ENCODE measurements around the gene HCFC1R1. TPM values are rescaled to one million over a fixed set of nuclear protein-coding genes. Genes with fewer than 3 reads are reported as not detected.
A peak's percentile ranks its signal among the peaks of the same experiment; 100 is the strongest.

HCFC1R1 gene
- total and polyA plus RNA-seq, 2 of the 8 experiments (the other 6 are each of a cell fraction or from before 2014, with no cell fraction given): 72.7 to 138 TPM

GRCh38 chr16:3022684-3023414 lies 893 bp downstream of the HCFC1R1 start:
- no peaks in the 10 kb centered on the region for H3K27me3 ChIP-seq (replicated peaks in 1 of 4; ENCODE audit: control insufficient read depth in 3 of 4, extremely low read depth in 1 of 4, insufficient read depth in 3 of 4, low read length in 3 of 4)
- H3K56ac ChIP-seq (replicated peaks; ENCODE audit: insufficient read length, low read depth, low read length): no peak overlapping the region
- 0 out of 2 replicates have a peak overlapping the region, but pooled peaks have one; percentile 61 for H2BK20ac ChIP-seq (ENCODE audit: low read length)
- peak overlapping the region; percentile 93 for H3K18ac ChIP-seq (ENCODE audit: extremely low read depth, low read length)
- peak overlapping the region; percentile 94 for H3K27ac ChIP-seq (ENCODE audit: low read depth, low read length)
- FAIRE-seq (no peak), DNase-seq (ENCODE audit: low read depth in 1 of 2, low spot score in 2 of 2) (peak in 1 of 2 experiments; percentile 53)
- 28% methylated on average over 6 of the region's 8 CpGs; no CpG with 5 or more reads in 1 of the 2 experiments for WGBS, 2 experiments (ENCODE audit: extremely low coverage in 1 of 2, insufficient coverage in 1 of 2, insufficient read length in 1 of 2, insufficient replicate concordance in 2 of 2, low coverage in 1 of 2, low lambda C conversion rate in 2 of 2, missing lambda C conversion rate in 1 of 2)
- peaks cover 0 to 4% of the 10 kb centered on the region in 2 experiments; a peak in 1 of 4 replicates for H3K79me2 ChIP-seq (ENCODE audit: control insufficient read depth in 1 of 2, insufficient read depth in 2 of 2, low read length in 2 of 2)
- no peak overlapping the region for H3K14ac ChIP-seq (ENCODE audit: insufficient read length)
- H3K9me3 ChIP-seq (ENCODE audit: insufficient read depth in 2 of 2, low read depth in 1 of 2, low read length in 1 of 2): no peaks in the 10 kb centered on the region
- no peak overlapping the region for H2BK120ac ChIP-seq (replicated peaks; ENCODE audit: low read depth, low read length)
- TF ChIP-seq SRF (IDR thresholded peaks at IDR 0.05; ENCODE audit: low read depth, low read length) (no peak), POLR2A (IDR thresholded peaks at IDR 0.05; ENCODE audit: control extremely low read depth in 1 of 2, low read depth in 2 of 2, low read length in 2 of 2) (peak in 1 of 2 experiments; percentile 40; a peak in 2 of 3 replicates), NANOG (IDR thresholded peaks at IDR 0.05; ENCODE audit: insufficient read depth, low read depth, low read length, poor library complexity, severe bottlenecking) (no peak), EP300 (IDR thresholded peaks at IDR 0.05; ENCODE audit: borderline replicate concordance in 1 of 2, low read depth in 2 of 2, low read length in 2 of 2) (no peak), JUN (IDR thresholded peaks at IDR 0.05; ENCODE audit: low read depth, low read length) (no peak), TAF7 (optimal IDR thresholded peaks at IDR 0.05; ENCODE audit: borderline replicate concordance, low read depth, low read length) (peak; percentile 32)
- no peak overlapping the region for H4K8ac ChIP-seq (ENCODE audit: extremely low read depth, insufficient read depth, low read length)
- no peak overlapping the region for H2AFZ ChIP-seq (ENCODE audit: low read length)
- H3K23me2 ChIP-seq (ENCODE audit: low read depth, low read length): peaks cover 19% of the 10 kb centered on the region; the same call in 1 of the 2 replicates
- H3K4ac ChIP-seq (replicated peaks; ENCODE audit: insufficient read length, low read depth, low read length): no peak overlapping the region
- H4K91ac ChIP-seq (replicated peaks; ENCODE audit: insufficient read length, low read length): peak overlapping the region; percentile 12
- peak overlapping the region; percentile 96 for H2BK12ac ChIP-seq (ENCODE audit: low read depth, low read length)
- H4K20me1 ChIP-seq (replicated peaks in 1 of 2; ENCODE audit: control insufficient read depth in 1 of 2, insufficient read depth in 2 of 2, low read length in 2 of 2): peaks cover 5 to 23% of the 10 kb centered on the region in 2 experiments
- H3K79me1 ChIP-seq (ENCODE audit: low read depth, low read length): no peaks in the 10 kb centered on the region
- H3K36me3 ChIP-seq (ENCODE audit: control insufficient read depth in 2 of 4, insufficient read depth in 4 of 4, low read length in 3 of 4): peaks cover 0 to 19% (median 11%) of the 10 kb centered on the region in 4 experiments; a peak in 7 of 8 replicates
- H2AK5ac ChIP-seq (ENCODE audit: low read depth, low read length): peak overlapping the region; percentile 94; the same call in 1 of the 2 replicates
- peak overlapping the region; percentile 97 for H2BK5ac ChIP-seq (ENCODE audit: low read depth, low read length)
- ChIA-PET POLR2A (ENCODE audit: partially characterized antibody) (interaction anchor here (0.8 to 35.7 kb wide), 13 partner anchors 6 to 112 kb away, joined by 3 to 1808 read pairs (median 43); partner anchors contain the start of genes BICDL2, CLDN6, CLDN9 and HCFC1R1), CTCF (ENCODE audit: partially characterized antibody) (interaction anchor here (1.2 to 23.8 kb wide), 9 partner anchors 9 to 103 kb away, joined by 3 to 639 read pairs (median 5); partner anchors contain the start of genes CLDN9 and ZSCAN10)
- H2BK15ac ChIP-seq (ENCODE audit: low read length): peak overlapping the region; percentile 31; the same call in 1 of the 2 replicates
- peak overlapping the region in 3 of 4 experiments; percentile 45 to 89 (median 89); a peak in 5 of 7 replicates for H3K9ac ChIP-seq (replicated peaks in 1 of 4; ENCODE audit: extremely low read depth in 1 of 4, low read depth in 3 of 4, low read length in 3 of 4)
- H3K4me2 ChIP-seq (ENCODE audit: insufficient read depth in 1 of 2, low read depth in 2 of 2, low read length in 2 of 2): peak overlapping the region; percentile 83 to 88
- peak overlapping the region; percentile 39 to 97 (median 94) for H3K4me3 ChIP-seq (ENCODE audit: extremely low read depth in 1 of 4, insufficient read depth in 2 of 4, low read depth in 3 of 4, low read length in 4 of 4)
- H3K23ac ChIP-seq (ENCODE audit: insufficient read length): no peak overlapping the region
- H4K5ac ChIP-seq (ENCODE audit: insufficient read length, low read depth, low read length): no peak overlapping the region
- peaks cover 0 to 22% (median 20%) of the 10 kb centered on the region in 4 experiments; a peak in 6 of 7 replicates for H3K4me1 ChIP-seq (replicated peaks in 1 of 4; ENCODE audit: control insufficient read depth in 3 of 4, insufficient read depth in 4 of 4, low read length in 3 of 4)

Measured in H1 (cell line).